Thymus (tissue), 11 donors: ENCODE results near the gene APOA5. TPM values are rescaled to one million over a fixed set of nuclear protein-coding genes. Genes with fewer than 3 reads are reported as not detected.
"Not testable (repeated sequence)": the region's sequence is repeated elsewhere in the genome, so short reads cannot be mapped to it uniquely, and the experiment has no call there.

Source experiments
- DNase-seq, 9 donors: peaks; one replicate each; pipeline ENCODE4 v3.0.0-alpha.2; 2013; ENCODE audit warnings: low spot score in 9 of 9, low read depth in 6 of 9, missing footprints in 1 of 9
- H3K27ac ChIP-seq, 2 donors: one replicate each; pipeline ENCODE4 v1.5.1; 2013; ENCODE audit warnings: control low read depth in 1 of 2, low read depth in 1 of 2, low read length in 1 of 2, mild to moderate bottlenecking in 1 of 2, moderate library complexity in 1 of 2
- H3K27me3 ChIP-seq, 2 donors: one replicate each; pipeline ENCODE4 v1.5.1; 2013; ENCODE audit warnings: low read length in 1 of 2; ENCODE audit not compliant: control insufficient read depth in 2 of 2, insufficient read depth in 1 of 2
- H3K36me3 ChIP-seq, 2 donors: one replicate each; pipeline ENCODE4 v1.5.1; 2013; ENCODE audit warnings: low read length in 1 of 2, mild to moderate bottlenecking in 1 of 2, moderate library complexity in 1 of 2; ENCODE audit not compliant: control insufficient read depth in 2 of 2, insufficient read depth in 2 of 2
- H3K4me1 ChIP-seq, 2 donors: one replicate each; pipeline ENCODE4 v1.5.1; 2013; ENCODE audit warnings: low read length in 2 of 2; ENCODE audit not compliant: control insufficient read depth in 2 of 2, insufficient read depth in 2 of 2
- H3K4me3 ChIP-seq, 2 donors: one replicate each; pipeline ENCODE4 v1.5.1; 2013; ENCODE audit warnings: low read length in 2 of 2, control low read depth in 1 of 2, mild to moderate bottlenecking in 1 of 2
- H3K9me3 ChIP-seq, 2 donors: one replicate each; pipeline ENCODE4 v1.5.1; 2013; ENCODE audit warnings: low read length in 1 of 2, mild to moderate bottlenecking in 1 of 2; ENCODE audit not compliant: control insufficient read depth in 2 of 2, insufficient read depth in 1 of 2
- WGBS: extraction: QIAGEN DNeasy Blood & Tissue Kit; methylation state at CpG from one replicate; pipeline ENCODE4 v1.1.7; 2013; 5-methylcytosine and 5-hydroxymethylcytosine counted together
- polyA plus RNA-seq: library from polyadenylated mRNA; stranded (reverse); fragments of 200-250 nt; gene quantifications from one replicate; pipeline ENCODE4 v1.2.3, GENCODE V29; 2013
- total RNA-seq: library from RNA; stranded (reverse); fragments of 120-200 nt; gene quantifications from one replicate; pipeline ENCODE4 v1.2.4, GENCODE V29; 2013
- donor health status: healthy.

The APOA5 gene
- total and polyA plus RNA-seq, 2 donors: 0.05 to 0.07 TPM

DNA sequence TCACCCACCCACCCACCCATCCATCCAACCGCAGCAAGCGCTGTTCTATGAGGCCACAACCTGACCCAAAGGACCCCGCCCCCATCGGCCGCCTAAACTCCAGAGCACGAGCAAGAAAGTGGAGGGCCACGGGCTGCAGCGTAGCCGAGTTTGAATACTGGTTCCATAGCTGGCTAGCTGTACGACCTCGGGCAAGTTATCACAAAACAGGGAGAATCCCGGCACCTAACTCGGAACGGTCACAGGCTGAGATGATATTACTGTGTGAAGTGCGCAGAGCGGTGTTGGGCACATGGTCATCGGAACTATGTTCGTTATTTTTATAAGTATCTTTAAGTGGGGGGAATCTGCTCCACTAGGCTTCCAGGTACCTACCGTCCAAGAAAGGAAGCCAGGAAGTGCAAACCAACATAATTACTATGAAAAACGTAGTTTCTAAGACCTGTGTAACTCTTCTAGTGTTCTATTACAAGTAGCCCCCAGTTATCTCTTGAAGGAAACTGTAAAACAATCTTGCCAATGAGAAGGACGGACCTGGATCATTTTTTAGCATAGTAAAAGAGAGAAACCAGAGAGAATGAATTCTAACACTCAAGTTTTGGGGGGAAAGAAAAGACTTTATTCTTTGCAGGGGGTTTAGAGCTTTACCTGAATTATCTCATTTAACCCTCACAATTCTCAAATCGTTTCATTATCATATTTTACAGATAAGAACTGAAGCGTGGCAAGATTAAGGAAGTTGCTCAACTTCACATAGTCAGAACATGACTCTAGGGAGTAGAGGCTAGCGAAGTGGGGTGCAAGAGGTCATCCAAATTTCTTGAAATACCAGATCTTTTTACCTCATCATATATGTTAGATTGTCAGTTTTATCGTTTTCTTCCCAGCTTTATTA lies 18.2 kb downstream of the APOA5 start:
- H3K27me3 ChIP-seq: no peaks in the 10 kb centered on the region
- 5% methylated on average over 25 of the region's 25 CpGs for WGBS
- DNase-seq: peak in 2 of 9 donors; percentile 23 to 27
- H3K36me3 ChIP-seq: peaks cover 6 to 23% of the 10 kb centered on the region in 2 donors
- H3K4me3 ChIP-seq: peak overlapping the region; percentile 98
- peak overlapping the region; percentile 74 to 92 for H3K27ac ChIP-seq
- H3K4me1 ChIP-seq: peaks cover 14 to 22% of the 10 kb centered on the region in 2 donors
- H3K9me3 ChIP-seq: no peaks in the 10 kb centered on the region

GRCh38 chr11:116772443-116773202 lies 19.1 kb downstream of the APOA5 start, which contains the start of gene BUD13:
Gene BUD13, minus strand, starts transcription at chr11:116772987. Its CDS starts 23 bp downstream, at chr11:116772964.
- H3K4me1 ChIP-seq: peaks cover 14 to 22% of the 10 kb centered on the region in 2 donors
- H3K9me3 ChIP-seq: no peaks in the 10 kb centered on the region
- peak; percentile 62 to 96 (median 88) for DNase-seq
- peaks cover 3 to 16% of the 10 kb centered on the region in 2 donors for H3K36me3 ChIP-seq
- no peaks in the 10 kb centered on the region for H3K27me3 ChIP-seq
- peak within 1 kb of the TSS; percentile 98 for H3K4me3 ChIP-seq
- whole genome bisulfite sequencing: under 1% methylated on average over 73 of the region's 73 CpGs
- H3K27ac ChIP-seq: peak within 1 kb of the TSS; percentile 92 to 94

DNA sequence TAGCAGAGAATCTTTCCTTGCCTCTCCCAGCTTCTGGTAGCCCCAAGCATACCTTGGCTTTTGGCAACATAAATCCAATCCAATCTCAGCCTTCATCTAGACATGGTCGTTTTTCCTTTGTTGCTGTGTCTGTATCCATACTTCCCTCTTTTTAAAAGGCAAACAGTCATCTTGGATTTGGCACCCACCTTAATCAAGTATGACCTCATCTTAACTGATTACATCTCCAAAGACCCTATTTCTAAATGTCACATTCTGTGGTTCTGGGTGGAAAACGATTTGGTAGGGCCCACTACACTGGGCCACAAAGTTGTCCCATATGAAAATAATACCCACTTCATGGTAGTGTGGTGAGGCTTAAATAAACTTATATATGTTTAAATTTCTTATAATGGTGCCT lies 19.7 kb downstream of the APOA5 start:
- 9% methylated on average over 2 of the region's 2 CpGs for WGBS
- no peak for DNase-seq
- H3K27ac ChIP-seq: peak overlapping the region in 1 of 2 donors; percentile 94
- H3K27me3 ChIP-seq: no peaks in the 10 kb centered on the region
- H3K9me3 ChIP-seq: no peaks in the 10 kb centered on the region
- peaks cover 14 to 22% of the 10 kb centered on the region in 2 donors for H3K4me1 ChIP-seq
- peak overlapping the region; percentile 98 for H3K4me3 ChIP-seq
- peaks cover 4 to 15% of the 10 kb centered on the region in 2 donors for H3K36me3 ChIP-seq

DNA sequence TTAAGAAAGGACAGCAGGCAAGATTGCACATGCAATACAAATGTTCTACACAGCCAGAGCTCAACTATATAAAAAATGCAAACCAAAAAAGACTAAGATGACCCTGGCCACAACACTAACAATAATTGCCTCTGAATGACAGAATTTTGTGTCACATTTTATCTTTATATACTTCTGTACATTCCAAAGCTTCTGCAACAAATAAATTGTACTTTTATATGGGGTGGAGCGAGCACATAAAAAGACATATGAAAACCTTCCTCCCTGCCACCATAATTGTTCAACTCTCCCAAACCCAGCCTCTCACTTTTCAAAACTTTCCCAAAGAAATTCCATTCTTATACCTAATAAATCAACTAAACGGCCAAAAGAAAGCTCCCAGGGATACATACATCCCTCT lies 29.5 kb downstream of the APOA5 start:
- Histone ChIP-seq H3K27me3 (no peaks in the 10 kb centered on the region), H3K9me3 (no peaks in the 10 kb centered on the region), H3K27ac (no peak overlapping the region), H3K4me1 (no peaks in the 10 kb centered on the region), H3K36me3 (peaks cover 48 to 74% of the 10 kb centered on the region in 2 donors), H3K4me3 (no peak overlapping the region)
- DNase-seq: no peak
- 98% methylated on average over 2 of the region's 2 CpGs for WGBS

DNA sequence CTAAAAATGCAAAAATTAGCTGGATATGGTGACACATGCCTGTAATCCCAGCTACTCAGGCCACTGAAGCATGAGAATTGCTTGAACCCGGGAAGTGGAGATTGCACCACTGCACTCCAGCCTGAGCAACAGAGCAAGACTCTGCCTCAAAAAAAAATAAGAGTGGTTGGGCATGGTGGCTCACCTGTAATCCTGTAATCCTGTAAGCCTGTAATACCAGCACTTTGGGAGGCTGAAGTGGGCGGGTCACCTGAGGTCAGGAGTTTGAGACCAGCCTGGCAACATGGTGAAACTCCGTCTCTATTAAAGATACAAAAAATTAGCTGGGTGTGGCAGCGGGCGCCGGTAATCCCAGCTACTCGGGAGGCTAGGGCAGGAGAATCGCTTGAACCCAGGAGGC lies 35.6 kb downstream of the APOA5 start:
- DNase-seq, H3K9me3 ChIP-seq, H3K27me3 ChIP-seq, H3K4me3 ChIP-seq, H3K27ac ChIP-seq, H3K4me1 ChIP-seq: not testable (repeated sequence)
- WGBS: 79% methylated on average over 8 of the region's 8 CpGs
- H3K36me3 ChIP-seq: peaks cover 43 to 85% of the 10 kb centered on the region in 2 donors

- no peaks in the 10 kb centered on the region for H3K9me3 ChIP-seq
- no peaks in the 10 kb centered on the region for H3K4me1 ChIP-seq
- DNase-seq: no peak
- no peak overlapping the region for H3K27ac ChIP-seq
- no peak overlapping the region for H3K4me3 ChIP-seq
- H3K36me3 ChIP-seq: peaks cover 38 to 70% of the 10 kb centered on the region in 2 donors
- no peaks in the 10 kb centered on the region for H3K27me3 ChIP-seq
- 95% methylated on average over 2 of the region's 2 CpGs for WGBS
These were observed 41.5 kb downstream of the APOA5 start for GRCh38 chr11:116750070-116750718.

DNA sequence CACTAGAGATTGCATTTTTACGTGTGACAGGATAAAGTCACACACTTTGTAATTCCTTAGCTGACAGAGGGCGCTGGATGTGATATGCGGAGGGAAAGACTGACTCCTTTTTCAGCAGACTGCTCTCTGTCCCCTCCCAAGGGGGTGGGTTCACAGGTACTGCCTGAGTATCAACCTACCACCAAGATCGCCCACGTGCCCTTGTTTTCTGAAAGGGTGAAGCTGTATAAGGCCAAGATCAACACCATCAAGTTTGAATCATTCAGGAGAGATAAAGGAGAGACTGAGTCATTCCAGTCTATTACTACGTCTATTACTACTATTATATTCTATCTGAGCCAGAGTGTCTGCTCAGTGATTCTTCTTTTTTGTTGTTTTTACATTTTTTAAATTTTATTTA lies 49.6 kb downstream of the APOA5 start:
- Histone ChIP-seq H3K4me3 (no peak overlapping the region), H3K27ac (no peak overlapping the region), H3K36me3 (peaks cover 8 to 14% of the 10 kb centered on the region in 2 donors), H3K4me1 (peaks cover 8 to 21% of the 10 kb centered on the region in 2 donors), H3K9me3 (no peaks in the 10 kb centered on the region), H3K27me3 (no peaks in the 10 kb centered on the region)
- no peak for DNase-seq
- WGBS: 98% methylated on average over 6 of the region's 6 CpGs

GRCh38 chr11:116740741-116741140 lies 50.9 kb downstream of the APOA5 start:
- Histone ChIP-seq H3K27me3 (no peaks in the 10 kb centered on the region), H3K27ac (no peak overlapping the region), H3K4me1 (peaks cover 8 to 21% of the 10 kb centered on the region in 2 donors), H3K9me3 (no peaks in the 10 kb centered on the region), H3K36me3 (peaks cover 0 to 6% of the 10 kb centered on the region in 2 donors), H3K4me3 (no peak overlapping the region)
- 67% methylated on average over 4 of the region's 4 CpGs for WGBS
- no peak for DNase-seq
